ENCODE data around the gene NME7.

The NME7 gene

GRCh38 chr1:169148472-169149252 lies 218.9 kb downstream of the NME7 start:
- no peak overlapping the region for H3K4me3 ChIP-seq (ENCODE audit: low read length)
- TF ChIP-seq CTCF (conservative IDR thresholded peaks at IDR 0.05; ENCODE audit: low read length): no peak
- DNase-seq (ENCODE audit: low read depth): no peak

- no peak for DNase-seq (ENCODE audit: low read depth)
- TF ChIP-seq CTCF (conservative IDR thresholded peaks at IDR 0.05; ENCODE audit: low read length): no peak
- no peak overlapping the region for H3K4me3 ChIP-seq (ENCODE audit: low read length)
Observed at GRCh38 chr1:169146576-169147214, 220.9 kb downstream of the NME7 start.

- no peak for DNase-seq (ENCODE audit: low read depth)
- H3K4me3 ChIP-seq (ENCODE audit: low read length): no peak overlapping the region
- TF ChIP-seq CTCF (conservative IDR thresholded peaks at IDR 0.05; ENCODE audit: low read length): no peak
Observed at GRCh38 chr1:169144941-169145626, 222.5 kb downstream of the NME7 start.

GRCh38 chr1:169143984-169144383 lies 223.6 kb downstream of the NME7 start:
- DNase-seq (ENCODE audit: low read depth): no peak
- no peak for TF ChIP-seq CTCF (conservative IDR thresholded peaks at IDR 0.05; ENCODE audit: low read length)
- H3K4me3 ChIP-seq (ENCODE audit: low read length): no peak overlapping the region

- no peak for TF ChIP-seq CTCF (conservative IDR thresholded peaks at IDR 0.05; ENCODE audit: low read length)
- no peak overlapping the region for H3K4me3 ChIP-seq (ENCODE audit: low read length)
- DNase-seq (ENCODE audit: low read depth): no peak
Observed at GRCh38 chr1:169143346-169143745, 224.3 kb downstream of the NME7 start.

- no peak for DNase-seq (ENCODE audit: low read depth)
- H3K4me3 ChIP-seq (ENCODE audit: low read length): no peak overlapping the region
- no peak for TF ChIP-seq CTCF (conservative IDR thresholded peaks at IDR 0.05; ENCODE audit: low read length)
Observed at GRCh38 chr1:169142129-169142528, 225.5 kb downstream of the NME7 start.
